Measurements from ENCODE around the gene SRD5A1.

Gene SRD5A1

DNA sequence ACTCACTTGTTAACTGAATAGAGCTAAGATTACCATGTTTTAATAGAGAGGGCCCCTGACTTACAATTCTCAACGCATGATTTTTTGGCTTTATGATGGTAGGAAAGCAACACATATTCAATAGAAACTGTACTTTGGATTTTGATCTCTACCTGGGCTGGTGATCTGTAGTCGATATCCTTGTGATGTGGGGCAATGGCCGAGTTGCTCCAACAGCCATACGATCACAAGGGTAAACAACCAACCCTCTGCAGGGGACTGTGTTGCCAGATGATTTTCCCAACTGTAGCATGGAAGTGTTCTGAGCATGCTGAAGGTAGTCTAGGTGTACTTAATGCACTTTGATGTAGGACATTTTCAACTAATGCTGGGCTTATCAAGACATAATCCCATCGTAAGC, 36.9 kb upstream of the SRD5A1 start:
- no peak overlapping the region for H3K4me3 ChIP-seq (ENCODE audit: low read depth, low read length)
- TF ChIP-seq, protein P1, sequence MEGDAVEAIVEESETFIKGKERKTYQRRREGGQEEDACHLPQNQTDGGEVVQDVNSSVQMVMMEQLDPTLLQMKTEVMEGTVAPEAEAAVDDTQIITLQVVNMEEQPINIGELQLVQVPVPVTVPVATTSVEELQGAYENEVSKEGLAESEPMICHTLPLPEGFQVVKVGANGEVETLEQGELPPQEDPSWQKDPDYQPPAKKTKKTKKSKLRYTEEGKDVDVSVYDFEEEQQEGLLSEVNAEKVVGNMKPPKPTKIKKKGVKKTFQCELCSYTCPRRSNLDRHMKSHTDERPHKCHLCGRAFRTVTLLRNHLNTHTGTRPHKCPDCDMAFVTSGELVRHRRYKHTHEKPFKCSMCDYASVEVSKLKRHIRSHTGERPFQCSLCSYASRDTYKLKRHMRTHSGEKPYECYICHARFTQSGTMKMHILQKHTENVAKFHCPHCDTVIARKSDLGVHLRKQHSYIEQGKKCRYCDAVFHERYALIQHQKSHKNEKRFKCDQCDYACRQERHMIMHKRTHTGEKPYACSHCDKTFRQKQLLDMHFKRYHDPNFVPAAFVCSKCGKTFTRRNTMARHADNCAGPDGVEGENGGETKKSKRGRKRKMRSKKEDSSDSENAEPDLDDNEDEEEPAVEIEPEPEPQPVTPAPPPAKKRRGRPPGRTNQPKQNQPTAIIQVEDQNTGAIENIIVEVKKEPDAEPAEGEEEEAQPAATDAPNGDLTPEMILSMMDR (IDR thresholded peaks at IDR 0.05; ENCODE audit: borderline replicate concordance, insufficient read depth, low read depth, low read length) = no peak

DNA sequence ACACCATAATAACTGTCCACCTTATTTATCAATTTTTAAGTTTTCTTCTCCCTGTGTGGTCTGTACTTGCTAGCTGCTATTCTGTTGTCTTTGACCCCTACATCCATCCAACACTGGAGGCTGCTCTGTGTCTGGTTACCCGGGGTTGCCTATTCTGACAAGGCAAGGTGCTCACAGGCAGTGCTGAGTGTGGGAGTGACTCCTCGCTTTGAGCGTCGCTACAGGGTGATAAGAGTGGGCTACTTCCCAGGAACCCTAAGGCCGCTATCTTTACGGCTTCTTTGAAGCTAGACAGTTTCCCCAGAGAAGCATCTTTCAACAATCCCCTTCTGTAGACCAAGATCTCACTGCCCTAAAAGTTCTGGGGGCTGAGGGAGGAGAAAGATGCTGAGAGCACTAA, 35.7 kb upstream of the SRD5A1 start:
- TF ChIP-seq, protein P1 (IDR thresholded peaks at IDR 0.05; ENCODE audit: borderline replicate concordance, insufficient read depth, low read depth, low read length) = no peak
- no peak overlapping the region for H3K4me3 ChIP-seq (ENCODE audit: low read depth, low read length)

DNA sequence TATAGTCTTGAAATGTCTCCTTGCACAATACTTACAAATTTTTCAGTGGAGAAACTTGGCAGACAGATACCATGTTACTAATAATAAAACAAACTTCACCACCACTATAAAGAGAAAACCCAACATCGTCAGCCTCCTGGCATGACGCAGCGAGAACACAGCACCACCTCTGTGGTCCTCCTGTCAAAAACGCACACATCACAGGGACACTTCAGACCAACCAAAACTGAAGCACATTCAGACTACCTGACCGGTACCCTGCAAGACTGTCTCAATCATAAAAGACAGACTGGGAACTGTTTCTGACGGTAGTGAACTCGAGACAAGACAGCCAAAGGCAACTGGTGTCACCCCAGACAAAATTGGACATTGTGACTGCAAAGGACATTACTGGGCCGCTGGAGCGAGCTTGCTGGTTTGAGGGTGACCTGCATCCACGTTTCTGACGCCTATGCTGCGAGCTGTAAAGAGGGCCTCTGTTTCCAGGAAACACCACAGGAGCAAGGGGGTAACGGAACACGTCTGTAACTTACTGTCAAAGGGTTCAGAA, 34.8 kb upstream of the SRD5A1 start:
- TF ChIP-seq, protein P1 (IDR thresholded peaks at IDR 0.05; ENCODE audit: borderline replicate concordance, insufficient read depth, low read depth, low read length) = no peak
- H3K4me3 ChIP-seq (ENCODE audit: low read depth, low read length) = no peak overlapping the region

DNA sequence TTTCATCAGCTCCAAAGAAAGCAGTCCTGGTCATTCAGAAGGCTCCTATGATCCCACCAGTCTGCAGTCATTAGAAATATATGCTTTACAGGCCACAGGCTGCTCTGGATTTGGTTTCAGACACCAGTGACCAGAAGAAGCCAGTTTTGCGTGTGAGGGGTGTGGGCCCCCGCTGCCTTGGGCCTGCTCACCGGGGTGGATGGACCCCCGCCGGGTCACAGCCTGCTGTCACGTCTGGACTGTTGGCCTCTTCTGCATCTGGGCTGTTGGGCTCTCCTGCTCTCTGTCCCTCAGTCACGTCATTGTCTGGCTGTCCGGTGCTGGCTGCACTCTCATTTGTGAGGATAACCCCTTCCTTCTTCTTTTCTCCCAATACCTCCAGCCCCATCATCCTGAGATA, 33.5 kb upstream of the SRD5A1 start:
- H3K4me3 ChIP-seq (ENCODE audit: low read depth, low read length) = no peak overlapping the region
- TF ChIP-seq, protein P1 (IDR thresholded peaks at IDR 0.05; ENCODE audit: borderline replicate concordance, insufficient read depth, low read depth, low read length) = no peak

DNA sequence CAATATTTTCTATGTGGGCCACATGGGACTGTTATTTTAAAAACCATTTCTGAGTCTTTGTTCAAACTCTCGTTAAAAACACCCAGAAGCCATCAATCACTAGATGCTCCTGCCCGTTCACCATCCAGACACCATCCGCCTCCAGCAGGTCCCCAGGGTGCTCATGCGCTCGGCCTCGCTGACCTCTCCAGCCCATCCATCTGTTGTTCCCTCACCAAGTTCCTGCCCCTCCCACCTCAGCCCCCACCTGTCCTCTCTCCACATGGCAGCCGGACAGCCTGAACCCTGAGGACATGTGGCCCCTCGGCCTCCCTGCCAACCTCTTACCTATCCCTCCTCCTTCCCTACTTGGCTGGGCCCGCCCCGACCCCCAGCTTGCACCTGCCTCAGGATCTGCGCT, 32.0 kb upstream of the SRD5A1 start:
- TF ChIP-seq, protein P1 (IDR thresholded peaks at IDR 0.05; ENCODE audit: borderline replicate concordance, insufficient read depth, low read depth, low read length) = no peak

DNA sequence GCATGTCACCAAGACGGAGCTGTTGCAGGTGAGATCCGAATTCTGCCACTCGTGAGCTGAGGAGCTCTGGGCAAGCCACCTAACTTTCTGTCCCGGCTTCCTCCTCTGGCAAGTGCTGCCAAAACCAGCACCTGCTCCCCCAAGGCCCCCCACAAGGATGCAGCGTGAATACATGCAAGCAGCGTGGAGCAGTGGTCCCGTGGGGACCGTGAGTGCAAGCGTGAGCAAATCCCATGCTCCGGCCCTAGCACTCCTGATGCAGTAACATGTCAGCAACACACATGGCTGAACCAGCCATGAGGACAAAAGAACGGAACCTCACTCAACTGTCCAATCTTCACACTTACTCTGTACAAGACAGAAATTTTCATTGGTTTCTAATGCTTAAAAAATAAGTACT, 31.4 kb upstream of the SRD5A1 start:
- TF ChIP-seq, protein P1 (IDR thresholded peaks at IDR 0.05; ENCODE audit: borderline replicate concordance, insufficient read depth, low read depth, low read length) = no peak
- H3K4me3 ChIP-seq (ENCODE audit: low read depth, low read length) = no peak overlapping the region

More for the DNA sequence above, 32.0 kb upstream of the SRD5A1 start:
- no peak overlapping the region for H3K4me3 ChIP-seq (ENCODE audit: low read depth, low read length)

DNA sequence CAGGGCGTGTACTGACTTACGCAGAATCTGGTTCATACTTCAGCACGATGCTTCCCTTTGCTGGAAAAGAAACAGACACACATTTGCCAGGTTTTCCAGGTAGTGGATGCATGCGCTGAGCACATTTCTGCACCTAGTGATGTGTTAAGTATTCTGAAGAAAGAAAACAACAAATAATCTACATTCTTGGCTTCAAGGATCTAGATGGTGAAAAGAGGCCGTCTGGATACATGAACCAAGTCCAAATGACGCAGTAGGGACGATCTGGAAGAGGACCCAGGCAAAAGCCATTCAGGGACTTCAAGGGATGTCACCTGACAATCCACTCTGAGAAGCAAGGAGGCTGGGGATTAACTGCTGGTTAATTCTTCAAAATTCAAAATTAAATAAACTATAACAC, 30.8 kb upstream of the SRD5A1 start:
- H3K4me3 ChIP-seq (ENCODE audit: low read depth, low read length) = no peak overlapping the region
- TF ChIP-seq, protein P1 (IDR thresholded peaks at IDR 0.05; ENCODE audit: borderline replicate concordance, insufficient read depth, low read depth, low read length) = no peak
